HG02610 (cell line): Measurements from ENCODE around the gene MUC2.

ENCODE experiments used
- ATAC-seq: cut with Tn5 transposase; IDR thresholded peaks from one replicate; pipeline ENCODE4 v1.9.1; 2021; ENCODE audit warnings: mild to moderate bottlenecking, moderate library complexity; ENCODE audit not compliant: unreplicated experiment

The MUC2 gene

GRCh38 chr11:1074244-1075221, at the start of gene MUC2:
MUC2 (plus strand) TSS chr11:1074874.
- no peak for ATAC-seq

- ATAC-seq, result no peak
These were observed 49.1 kb upstream of the MUC2 start for GRCh38 chr11:1025410-1026162.

GRCh38 chr11:1026163-1026450, 48.6 kb upstream of the MUC2 start:
- ATAC-seq, result no peak

GRCh38 chr11:1026641-1027482, 47.8 kb upstream of the MUC2 start:
- no peak for ATAC-seq

- no peak for ATAC-seq
These were observed 47.0 kb upstream of the MUC2 start for GRCh38 chr11:1027483-1028290.

GRCh38 chr11:1028291-1028540, 46.5 kb upstream of the MUC2 start:
- ATAC-seq, result no peak

GRCh38 chr11:1028616-1029015, 46.1 kb upstream of the MUC2 start:
- no peak for ATAC-seq

- no peak for ATAC-seq
These were observed 45.6 kb upstream of the MUC2 start for GRCh38 chr11:1029051-1029450.

GRCh38 chr11:1029654-1030053, 45.0 kb upstream of the MUC2 start:
- ATAC-seq, result no peak

- no peak for ATAC-seq
These were observed 44.6 kb upstream of the MUC2 start for GRCh38 chr11:1030086-1030485.

GRCh38 chr11:1030556-1030955, 44.1 kb upstream of the MUC2 start:
- no peak for ATAC-seq

- ATAC-seq, result no peak
These were observed 43.4 kb upstream of the MUC2 start for GRCh38 chr11:1031121-1031899.

GRCh38 chr11:1032310-1032891, 42.3 kb upstream of the MUC2 start:
- no peak for ATAC-seq

GRCh38 chr11:1033016-1033798, 41.5 kb upstream of the MUC2 start:
- no peak for ATAC-seq

GRCh38 chr11:1034001-1034400, 40.7 kb upstream of the MUC2 start:
- no peak for ATAC-seq

- ATAC-seq, result no peak
These were observed 40.0 kb upstream of the MUC2 start for GRCh38 chr11:1034456-1035295.

GRCh38 chr11:1035577-1036283, 38.9 kb upstream of the MUC2 start:
- no peak for ATAC-seq
